ENCODE data around the gene BAX. TPM values are rescaled to one million over a fixed set of nuclear protein-coding genes. Genes with fewer than 3 reads are reported as not detected.

Gene BAX
- total and polyA plus RNA-seq, 9 of the 15 experiments (the other 6 are each of a cell fraction or from before 2014, with no cell fraction given) = 3.2 to 95.4 (median 44.5) TPM

- H3K9me3 ChIP-seq (replicated peaks; ENCODE audit: control insufficient read depth, insufficient read depth, low read depth, low read length) = no peaks in the 10 kb centered on the region
- peak within 1 kb of the TSS; percentile 88 for H2AFZ ChIP-seq (ENCODE audit: low read depth, low read length)
- TSS peak; percentile 69 for BruUV-seq (replicated peaks)
- H3K79me2 ChIP-seq (ENCODE audit: control insufficient read depth, insufficient read depth, low read length) = peaks cover 76% of the 10 kb centered on the region
- peak within 1 kb of the TSS; percentile 99 for H3K4me2 ChIP-seq (ENCODE audit: insufficient read depth, low read length)
- no peaks in the 10 kb centered on the region for H3K27me3 ChIP-seq (ENCODE audit: control insufficient read depth in 2 of 2, insufficient read depth in 2 of 2, low read length in 2 of 2)
- no peaks in the 10 kb centered on the region for H4K20me1 ChIP-seq (replicated peaks; ENCODE audit: control insufficient read depth, insufficient read depth, low read length)
- 1% methylated on average over 54 of the region's 56 CpGs for WGBS (ENCODE audit: insufficient coverage, low coverage, missing lambda C conversion rate)
- FAIRE-seq = peak; percentile 100
- peak; percentile 95 for ATAC-seq
- peak; percentile 98 to 100 (median 99) for DNase-seq (ENCODE audit: extremely low read depth in 1 of 4, low spot score in 3 of 4)
- no peaks in the 10 kb centered on the region for H3K9me1 ChIP-seq (ENCODE audit: control insufficient read depth, insufficient read depth, low read length)
- intact Hi-C loops (cut with micrococcal nuclease) (loop anchor here (10.0 kb wide), 2 partner anchors 161 to 231 kb away; partner anchors contain the start of genes HRC and TRPM4), in situ Hi-C loops (cut with MboI) (no loop called here)
- H3K4me3 ChIP-seq = peak within 1 kb of the TSS; percentile 87
- H3K36me3 ChIP-seq (ENCODE audit: control insufficient read depth, insufficient read depth, low read length) = peaks cover 46% of the 10 kb centered on the region
- H3K4me1 ChIP-seq (replicated peaks in 1 of 2; ENCODE audit: control insufficient read depth in 2 of 2, insufficient read depth in 2 of 2, low read length in 2 of 2) = peaks cover 5 to 30% of the 10 kb centered on the region in 2 experiments; a peak in 4 of 5 replicates
- H3K9ac ChIP-seq (ENCODE audit: insufficient read depth in 1 of 2, low read depth in 2 of 2, low read length in 2 of 2) = peak within 1 kb of the TSS; percentile 94 to 95
- POLR2A ChIA-PET = interaction anchor here (0.6 to 3.0 kb wide), 20 partner anchors 8 to 1153 kb away, joined by 3 to 42 read pairs (median 4); partner anchors contain the start of genes FTL and SLC6A16
- CTCF ChIA-PET (ENCODE audit: low intra/inter-chr PET ratio) = interaction anchor here (0.7 kb wide), 1 partner anchor 115 kb away, joined by 3 read pairs; no protein-coding TSS in a partner anchor
- peak within 1 kb of the TSS; percentile 91 for H3K27ac ChIP-seq (ENCODE audit: extremely low read depth, low read depth, low read length)
- TF ChIP-seq CTCF (IDR thresholded peaks at IDR 0.05 in 2 of 3, conservative IDR thresholded peaks at IDR 0.05 in 1 of 3; ENCODE audit: insufficient read depth in 2 of 3, low read depth in 1 of 3, low read length in 3 of 3) = peak; percentile 97 to 98 (median 98)
- peak; percentile 42; the same call in 1 of the 2 replicates for TF ChIP-seq SAFB (IDR thresholded peaks at IDR 0.05; ENCODE audit: borderline replicate concordance, low read depth, low read length)
- TF ChIP-seq POLR2AphosphoS2 (IDR thresholded peaks at IDR 0.05; ENCODE audit: low read length) = no peak
- no peak for TF ChIP-seq ZNF24 (IDR thresholded peaks at IDR 0.05)
- TF ChIP-seq RFX5 (IDR thresholded peaks at IDR 0.05; ENCODE audit: low read depth, low read length) = no peak
- TF ChIP-seq ZZZ3 (IDR thresholded peaks at IDR 0.05) = no peak
- peak; percentile 57 for TF ChIP-seq HNRNPLL (IDR thresholded peaks at IDR 0.05; ENCODE audit: low read depth, low read length, poor library complexity, severe bottlenecking)
- TF ChIP-seq ZNF589 (CRISPR knock-in tag; IDR thresholded peaks at IDR 0.05; ENCODE audit: low read depth) = no peak
- TF ChIP-seq ATF2 (CRISPR knock-in tag; IDR thresholded peaks at IDR 0.05) = no peak
- TF ChIP-seq NR0B1 (IDR thresholded peaks at IDR 0.05; ENCODE audit: partially characterized antibody) = no peak
- no peak for TF ChIP-seq TRIM28 (IDR thresholded peaks at IDR 0.05)
- no peak for TF ChIP-seq ZNF668 (CRISPR knock-in tag; IDR thresholded peaks at IDR 0.05)
- no peak for TF ChIP-seq ZFPM2 (CRISPR knock-in tag; IDR thresholded peaks at IDR 0.05)
- TF ChIP-seq CBX5 (IDR thresholded peaks at IDR 0.05; ENCODE audit: borderline replicate concordance, low read depth) = no peak
- no peak for TF ChIP-seq PURB (CRISPR knock-in tag; IDR thresholded peaks at IDR 0.05; ENCODE audit: low read depth)
- peak; percentile 85 for TF ChIP-seq EGR1 (conservative IDR thresholded peaks at IDR 0.05)
Measured at GRCh38 chr19:48993175-48994034, 38.7 kb downstream of the BAX start, which contains the start of the genes GYS1 and RUVBL2. Gene GYS1 (minus strand): TSS chr19:48993309. CDS start chr19:48993112, 197 bp downstream. Gene RUVBL2 (plus strand): TSS chr19:48993887. CDS start chr19:48993912, 25 bp downstream.
